Measurements from ENCODE around the gene ISL2. TPM values are rescaled to one million over a fixed set of nuclear protein-coding genes. Genes with fewer than 3 reads are reported as not detected.
A peak's percentile ranks its signal among the peaks of the same experiment; 100 is the strongest.
"Not testable (repeated sequence)": the region's sequence is repeated elsewhere in the genome, so short reads cannot be mapped to it uniquely, and the experiment has no call there.

Gene ISL2
- polyA plus RNA-seq, 3 donors from 2014 or later = not detected

DNA sequence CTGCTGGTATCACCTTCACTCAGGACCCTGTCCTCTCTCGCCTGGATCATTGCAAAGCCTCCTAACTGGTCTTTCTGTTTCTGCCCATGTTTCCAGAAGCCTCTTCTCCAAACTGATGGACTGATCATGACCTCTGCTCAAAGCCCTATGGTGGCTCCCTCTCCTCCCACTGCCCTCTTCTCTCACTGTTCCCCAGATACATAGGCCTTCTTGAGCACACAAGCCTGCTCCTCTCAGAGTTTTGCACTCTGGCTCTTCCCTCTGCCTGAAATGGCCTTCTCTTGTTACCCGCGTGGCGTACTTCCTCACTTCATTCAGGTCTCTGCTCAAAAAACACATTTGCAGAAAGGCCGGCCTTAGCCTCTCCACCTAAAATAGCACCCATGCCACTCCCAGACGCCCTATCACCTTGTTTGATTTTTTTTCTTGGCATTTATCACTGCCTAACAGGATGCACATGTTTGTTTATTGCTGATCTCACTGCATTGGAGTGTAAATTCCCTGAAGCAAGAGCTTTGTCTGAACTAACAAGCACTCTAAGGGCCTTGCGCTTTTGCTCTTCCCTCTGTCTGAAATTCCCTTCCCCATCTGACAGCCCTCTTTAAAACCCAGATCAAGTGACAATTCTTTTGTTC is 23.9 kb upstream of the ISL2 start:
- Mint-ChIP-seq H3K4me3 (peak overlapping the region; percentile 63 to 91 (median 89)), H3K9me3 (no peaks in the 10 kb centered on the region), H3K36me3 (no peaks in the 10 kb centered on the region), H3K4me1 (peaks cover 33 to 45% of the 10 kb centered on the region in 2 donors), H3K27ac (peak overlapping the region; percentile 1 to 88 (median 66)), H3K27me3 (ENCODE audit: low read depth in 3 of 3) (peaks cover 1 to 9% (median 4%) of the 10 kb centered on the region in 3 donors)
- DNase-seq = no peak

DNA sequence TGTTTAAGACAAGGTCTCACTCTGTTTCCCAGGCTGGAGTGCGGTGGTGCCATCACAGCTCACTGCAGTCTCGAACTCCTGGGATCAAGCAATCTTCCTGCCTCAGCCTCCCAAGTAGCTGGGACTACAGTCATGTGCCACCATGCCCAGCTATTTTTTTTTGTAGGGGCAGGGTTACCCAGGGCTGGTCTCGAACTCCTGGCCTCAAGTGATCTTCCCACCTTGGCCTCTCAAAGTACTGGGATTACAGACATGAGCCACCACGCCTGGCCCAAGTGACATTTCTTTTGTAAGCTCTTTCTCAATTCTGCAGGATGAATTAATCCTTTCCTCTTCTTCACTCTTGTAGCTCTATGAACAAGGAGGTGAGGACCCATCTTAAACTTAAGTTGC is 23.4 kb upstream of the ISL2 start:
- Mint-ChIP-seq H3K4me3 (peak overlapping the region in 4 of 5 donors; percentile 63 to 91 (median 89)), H3K27ac (peak overlapping the region in 3 of 6 donors; percentile 47 to 88 (median 63))
- H3K9me3 Mint-ChIP-seq = not testable (repeated sequence)

DNA sequence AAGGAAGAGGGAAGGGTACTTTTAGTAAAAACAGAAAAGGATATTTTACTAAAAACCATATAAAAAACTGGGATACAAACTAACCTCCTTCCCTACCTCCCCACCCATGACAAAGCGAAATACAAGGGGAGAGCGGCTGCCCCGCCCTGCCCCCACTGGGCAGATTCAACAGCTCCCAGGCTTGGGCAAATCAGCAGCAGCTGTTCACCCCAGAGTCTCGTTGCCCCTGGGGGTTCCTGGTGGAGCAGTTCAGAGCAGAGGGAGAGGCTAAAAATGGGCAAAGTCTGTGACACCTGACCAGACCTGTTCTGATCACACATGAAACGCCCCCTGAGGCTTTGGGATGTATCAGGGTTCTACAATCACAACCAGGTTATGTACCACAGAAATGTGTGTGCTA is 22.8 kb upstream of the ISL2 start:
- Mint-ChIP-seq H3K4me1 (peaks cover 26 to 36% of the 10 kb centered on the region in 2 donors), H3K27me3 (ENCODE audit: low read depth in 3 of 3) (peaks cover 1 to 9% (median 4%) of the 10 kb centered on the region in 3 donors), H3K27ac (no peak overlapping the region), H3K4me3 (peak overlapping the region in 1 of 5 donors; percentile 55), H3K36me3 (no peaks in the 10 kb centered on the region), H3K9me3 (no peaks in the 10 kb centered on the region)
- DNase-seq = no peak

More for the DNA sequence above, 23.4 kb upstream of the ISL2 start:
- not testable (repeated sequence) for DNase-seq; H3K36me3 Mint-ChIP-seq; H3K27me3 Mint-ChIP-seq (ENCODE audit: low read depth in 3 of 3)
- H3K4me1 Mint-ChIP-seq = peaks cover 32 to 42% of the 10 kb centered on the region in 2 donors

DNA sequence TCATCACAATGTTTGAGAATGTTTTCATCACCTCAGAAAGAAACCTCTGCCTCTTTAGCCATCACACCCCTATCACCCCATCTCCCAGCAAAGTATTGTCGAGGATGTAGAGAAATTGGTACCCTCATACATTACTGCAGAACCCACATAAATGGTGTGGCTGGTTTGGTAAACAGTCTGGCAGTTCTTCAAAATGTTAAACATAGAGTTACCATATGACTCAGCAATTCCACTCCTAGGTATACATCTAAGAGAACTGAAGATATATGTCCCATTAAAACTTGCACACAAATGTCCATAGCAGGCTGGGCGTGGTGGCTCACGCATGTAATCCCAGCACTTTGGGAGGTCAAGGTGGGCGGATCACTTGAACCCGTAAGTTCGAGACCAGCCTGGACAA is 16.6 kb upstream of the ISL2 start:
- Mint-ChIP-seq H3K27me3 (ENCODE audit: low read depth in 3 of 3) (peaks cover 4 to 30% (median 15%) of the 10 kb centered on the region in 3 donors), H3K4me1 (no peaks in the 10 kb centered on the region), H3K36me3 (no peaks in the 10 kb centered on the region), H3K9me3 (no peaks in the 10 kb centered on the region), H3K27ac (no peak overlapping the region), H3K4me3 (no peak overlapping the region)
- no peak for DNase-seq

DNA sequence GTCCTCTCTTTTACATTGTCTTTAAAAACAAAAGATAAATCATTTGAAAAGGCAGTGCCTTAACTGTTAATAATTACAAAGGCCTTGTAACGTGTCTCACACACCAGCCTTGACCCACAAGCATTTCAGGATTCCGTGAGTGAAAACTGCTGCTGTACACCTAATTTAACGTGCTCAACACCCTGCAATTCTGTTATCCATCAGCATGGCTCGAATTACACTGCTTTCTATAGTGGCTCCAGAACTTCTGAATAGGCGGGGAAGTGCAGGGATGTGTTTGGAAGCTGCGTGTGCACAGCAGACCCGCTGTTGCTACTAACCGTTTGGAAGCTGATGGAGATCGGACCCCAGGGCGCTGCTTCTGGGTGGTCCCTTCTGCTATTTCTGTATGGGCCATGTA is 15.4 kb upstream of the ISL2 start:
- Mint-ChIP-seq H3K9me3 (no peaks in the 10 kb centered on the region), H3K27me3 (ENCODE audit: low read depth in 3 of 3) (peaks cover 4 to 30% (median 15%) of the 10 kb centered on the region in 3 donors)

DNA sequence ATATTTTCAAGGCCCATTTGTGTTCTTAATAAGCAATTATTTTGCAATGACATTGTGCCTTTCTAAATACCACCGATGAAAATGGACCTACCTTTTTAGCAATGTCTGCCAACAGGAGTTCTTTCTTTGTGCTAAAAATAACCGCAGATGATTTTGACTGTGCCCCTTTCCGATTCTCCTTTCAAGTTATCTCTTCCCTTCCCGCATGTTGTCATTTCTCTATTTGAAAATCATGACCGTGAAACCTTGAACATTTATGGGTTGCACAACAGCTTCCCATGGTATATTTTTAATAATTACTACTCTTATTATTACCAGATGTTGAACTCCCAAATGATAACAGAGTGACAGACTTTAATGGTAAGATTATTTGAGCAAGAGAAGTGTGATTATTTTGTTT is 15.0 kb upstream of the ISL2 start:
- no peaks in the 10 kb centered on the region for H3K36me3 Mint-ChIP-seq

More for the DNA sequence above, 15.4 kb upstream of the ISL2 start:
- Mint-ChIP-seq H3K36me3 (no peaks in the 10 kb centered on the region), H3K27ac (no peak overlapping the region), H3K4me3 (no peak overlapping the region), H3K4me1 (no peaks in the 10 kb centered on the region)
- no peak for DNase-seq

DNA sequence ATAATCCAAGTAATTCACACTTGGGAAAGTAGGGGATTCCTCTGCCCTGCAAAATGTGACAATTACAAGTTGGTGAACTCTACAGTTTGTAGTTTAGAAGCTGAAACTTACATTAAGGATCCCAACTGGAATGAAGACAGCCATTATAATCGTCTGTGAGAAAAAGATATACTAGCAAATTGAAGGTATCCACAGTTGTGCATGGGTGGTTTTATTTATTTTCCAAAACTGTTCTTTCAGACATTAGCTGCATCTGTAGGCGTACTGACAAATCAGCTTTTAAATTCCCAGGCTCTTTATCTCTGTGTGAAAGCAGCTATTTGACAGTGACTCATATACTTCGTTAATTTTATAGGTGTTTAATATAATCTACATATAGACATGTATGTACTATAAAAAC is 12.5 kb upstream of the ISL2 start:
- no peak overlapping the region for H3K27ac Mint-ChIP-seq
- DNase-seq = no peak
- no peaks in the 10 kb centered on the region for H3K36me3 Mint-ChIP-seq
- H3K4me1 Mint-ChIP-seq = no peaks in the 10 kb centered on the region
- peaks cover 7 to 34% (median 18%) of the 10 kb centered on the region in 3 donors for H3K27me3 Mint-ChIP-seq (ENCODE audit: low read depth in 3 of 3)
- no peaks in the 10 kb centered on the region for H3K9me3 Mint-ChIP-seq
- H3K4me3 Mint-ChIP-seq = no peak overlapping the region

More for the DNA sequence above, 15.0 kb upstream of the ISL2 start:
- H3K27me3 Mint-ChIP-seq (ENCODE audit: low read depth in 3 of 3) = peaks cover 5 to 30% (median 15%) of the 10 kb centered on the region in 3 donors
- no peak for DNase-seq
- no peaks in the 10 kb centered on the region for H3K4me1 Mint-ChIP-seq
- no peak overlapping the region for H3K27ac Mint-ChIP-seq
- no peak overlapping the region for H3K4me3 Mint-ChIP-seq
- H3K9me3 Mint-ChIP-seq = no peaks in the 10 kb centered on the region

DNA sequence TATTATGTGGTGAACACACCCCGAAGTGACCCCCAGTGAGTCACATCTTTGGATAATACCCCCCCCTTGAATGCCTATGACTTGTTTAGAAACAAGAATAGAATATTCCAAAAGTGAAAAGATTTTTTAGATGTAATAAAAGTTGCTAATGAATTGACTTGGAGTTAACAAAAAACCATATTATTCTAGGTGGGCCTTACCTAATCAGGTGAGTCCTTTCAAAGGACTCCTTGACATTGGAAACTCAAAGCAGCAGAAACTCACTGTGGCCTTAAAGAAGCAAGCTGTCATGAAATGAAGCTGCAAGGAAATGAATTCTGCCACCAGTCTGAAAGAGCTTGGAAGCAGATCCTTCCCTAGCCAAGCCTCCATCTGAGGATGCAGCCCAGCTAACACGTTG is 10.9 kb upstream of the ISL2 start:
- peaks cover 3 to 32% (median 16%) of the 10 kb centered on the region in 3 donors for H3K27me3 Mint-ChIP-seq (ENCODE audit: low read depth in 3 of 3)
- no peaks in the 10 kb centered on the region for H3K4me1 Mint-ChIP-seq
- H3K36me3 Mint-ChIP-seq = no peaks in the 10 kb centered on the region

DNA sequence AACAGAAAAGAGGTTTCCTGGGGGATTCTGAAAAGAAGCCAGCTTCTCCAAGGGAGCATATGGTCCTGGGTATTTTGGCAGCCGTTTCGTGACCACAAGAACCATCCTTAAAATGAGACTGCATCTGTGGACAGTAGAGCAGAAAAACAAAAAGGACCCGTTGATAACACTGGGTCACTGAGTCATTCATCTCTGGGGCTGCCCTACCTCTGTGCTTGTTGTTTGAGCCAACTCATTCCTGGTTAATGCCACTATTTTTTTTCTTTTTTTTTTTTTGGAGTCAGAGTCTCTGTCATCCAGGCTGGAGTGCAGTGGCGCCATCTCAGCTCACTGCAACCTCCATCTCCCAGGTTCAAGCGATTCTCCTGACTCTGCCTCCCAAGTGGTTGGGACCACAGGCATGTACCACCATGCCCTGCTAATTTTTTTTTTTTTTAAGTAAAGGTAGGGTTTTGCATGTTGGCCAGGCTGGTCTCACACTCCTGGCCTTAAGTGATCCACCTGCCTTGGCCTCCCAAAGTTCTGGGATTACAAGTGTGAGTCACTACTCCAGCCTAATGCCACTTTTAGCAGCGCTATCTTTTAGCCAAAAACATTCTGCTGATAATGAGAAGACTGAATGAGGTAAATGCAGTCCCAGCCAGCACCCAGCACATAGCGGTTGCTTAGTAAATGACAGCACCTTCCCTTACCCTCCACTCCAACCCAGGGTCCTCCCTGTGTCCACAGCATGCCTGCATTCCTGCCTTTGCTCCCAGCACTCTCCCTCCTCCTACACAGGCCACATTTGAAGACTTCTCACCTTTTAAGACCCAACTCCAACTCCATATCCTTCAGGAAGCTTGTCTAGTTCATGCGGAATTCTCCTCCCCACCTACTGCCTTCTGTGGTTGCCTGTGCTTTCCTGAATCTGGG is 9.1 kb upstream of the ISL2 start:
- Mint-ChIP-seq H3K36me3 (no peaks in the 10 kb centered on the region), H3K9me3 (peaks cover 0 to 1% (median 0%) of the 10 kb centered on the region in 6 donors)

More for the DNA sequence above, 10.9 kb upstream of the ISL2 start:
- H3K4me3 Mint-ChIP-seq = no peak overlapping the region
- peaks cover 0 to 1% (median 0%) of the 10 kb centered on the region in 6 donors for H3K9me3 Mint-ChIP-seq
- no peak for DNase-seq
- no peak overlapping the region for H3K27ac Mint-ChIP-seq

DNA sequence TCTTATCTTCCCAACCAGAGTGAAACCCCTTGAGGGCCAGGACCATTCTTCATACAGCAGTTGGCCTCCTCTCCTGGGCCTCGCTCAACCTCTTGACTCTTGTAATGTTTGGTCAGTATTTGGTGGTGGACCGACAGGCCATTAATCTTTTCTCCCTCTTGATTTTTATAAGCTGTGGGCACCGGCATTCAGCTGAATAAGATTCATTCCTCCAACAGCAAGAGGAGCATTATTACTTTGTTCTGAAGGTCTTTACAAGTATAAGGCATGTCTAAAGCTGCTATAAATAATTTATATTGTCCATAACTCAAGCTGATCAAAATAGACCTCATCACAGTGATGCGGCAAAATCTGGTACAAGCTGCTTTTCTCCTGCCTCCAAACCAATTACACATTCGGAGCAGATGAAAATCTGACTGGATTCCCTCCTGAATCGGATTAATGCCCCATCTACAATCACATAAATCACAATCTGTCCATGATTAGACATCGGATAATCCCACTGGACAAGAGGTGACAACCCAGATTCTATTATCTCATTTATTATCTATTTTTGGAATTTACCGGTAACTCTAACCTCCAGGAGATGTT is 8.4 kb upstream of the ISL2 start:
- Mint-ChIP-seq H3K27me3 (ENCODE audit: low read depth in 3 of 3) (peaks cover 10 to 18% (median 17%) of the 10 kb centered on the region in 3 donors), H3K4me3 (no peak overlapping the region), H3K9me3 (peaks cover 0 to 1% (median 0%) of the 10 kb centered on the region in 6 donors), H3K36me3 (no peaks in the 10 kb centered on the region), H3K4me1 (no peaks in the 10 kb centered on the region), H3K27ac (no peak overlapping the region)
- no peak for DNase-seq

More for the DNA sequence above, 9.1 kb upstream of the ISL2 start:
- H3K4me3 Mint-ChIP-seq = no peak overlapping the region
- H3K27me3 Mint-ChIP-seq (ENCODE audit: low read depth in 3 of 3) = peaks cover 6 to 23% (median 16%) of the 10 kb centered on the region in 3 donors
- H3K4me1 Mint-ChIP-seq = no peaks in the 10 kb centered on the region
- no peak for DNase-seq
- no peak overlapping the region for H3K27ac Mint-ChIP-seq

DNA sequence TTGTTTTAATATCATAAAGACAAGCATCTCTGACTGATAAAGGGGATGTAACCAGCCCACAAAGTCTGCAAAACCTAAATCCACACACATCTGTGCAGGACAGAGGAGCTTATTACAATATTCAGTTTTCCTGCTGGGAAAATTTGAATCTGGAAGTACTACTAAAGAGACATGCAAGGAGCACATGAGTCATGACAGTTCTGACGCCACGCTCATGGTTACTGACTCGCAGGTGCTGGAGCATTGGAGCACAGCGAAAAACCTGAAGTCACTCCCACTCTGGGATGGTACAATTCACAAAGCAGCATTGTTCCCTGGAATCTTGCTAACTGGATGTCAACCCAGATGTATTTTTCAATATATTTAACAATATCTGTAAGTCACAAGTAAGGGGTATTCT is 7.6 kb upstream of the ISL2 start:
- no peak for DNase-seq
- H3K36me3 Mint-ChIP-seq = no peaks in the 10 kb centered on the region
- H3K27me3 Mint-ChIP-seq (ENCODE audit: low read depth in 3 of 3) = peaks cover 11 to 18% (median 18%) of the 10 kb centered on the region in 3 donors
- no peak overlapping the region for H3K4me3 Mint-ChIP-seq
- no peak overlapping the region for H3K27ac Mint-ChIP-seq
- H3K4me1 Mint-ChIP-seq = no peaks in the 10 kb centered on the region
- H3K9me3 Mint-ChIP-seq = peaks cover 0 to 1% (median 0%) of the 10 kb centered on the region in 6 donors

DNA sequence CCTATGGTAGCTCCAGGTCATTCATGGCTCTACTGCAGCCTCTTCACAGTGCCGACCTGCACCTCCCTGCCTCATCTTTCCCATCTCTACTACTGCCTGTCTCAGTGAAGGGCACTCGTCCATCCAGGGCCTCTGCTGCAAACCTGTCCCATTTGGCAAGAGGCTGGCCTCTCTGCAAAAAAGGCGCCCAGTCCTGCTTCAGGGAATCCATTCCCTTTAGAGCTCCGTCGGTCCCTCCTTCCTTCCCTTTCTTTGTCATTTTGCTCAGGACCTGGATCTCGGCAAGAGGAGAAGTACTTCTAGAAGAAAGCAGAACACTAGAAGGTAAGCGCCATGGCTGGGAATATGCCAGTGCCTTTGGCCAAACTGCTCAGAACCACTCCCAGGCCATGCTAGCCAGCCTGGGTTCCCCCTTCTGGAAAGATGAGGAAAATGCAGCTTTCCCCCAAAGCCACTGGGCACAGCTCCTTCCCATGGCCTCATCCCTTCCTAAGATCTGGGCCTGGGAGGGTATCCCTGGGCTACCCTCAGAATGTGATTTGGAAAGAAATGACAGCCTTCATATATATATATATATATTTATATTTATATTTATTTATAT is 6.4 kb upstream of the ISL2 start:
- no peak for DNase-seq
- peaks cover 17 to 29% (median 21%) of the 10 kb centered on the region in 3 donors for H3K27me3 Mint-ChIP-seq (ENCODE audit: low read depth in 3 of 3)
- peaks cover 0 to 1% (median 0%) of the 10 kb centered on the region in 6 donors for H3K9me3 Mint-ChIP-seq
- peaks cover 3 to 5% of the 10 kb centered on the region in 2 donors for H3K4me1 Mint-ChIP-seq
- H3K4me3 Mint-ChIP-seq = no peak overlapping the region
- no peaks in the 10 kb centered on the region for H3K36me3 Mint-ChIP-seq
- H3K27ac Mint-ChIP-seq = no peak overlapping the region

DNA sequence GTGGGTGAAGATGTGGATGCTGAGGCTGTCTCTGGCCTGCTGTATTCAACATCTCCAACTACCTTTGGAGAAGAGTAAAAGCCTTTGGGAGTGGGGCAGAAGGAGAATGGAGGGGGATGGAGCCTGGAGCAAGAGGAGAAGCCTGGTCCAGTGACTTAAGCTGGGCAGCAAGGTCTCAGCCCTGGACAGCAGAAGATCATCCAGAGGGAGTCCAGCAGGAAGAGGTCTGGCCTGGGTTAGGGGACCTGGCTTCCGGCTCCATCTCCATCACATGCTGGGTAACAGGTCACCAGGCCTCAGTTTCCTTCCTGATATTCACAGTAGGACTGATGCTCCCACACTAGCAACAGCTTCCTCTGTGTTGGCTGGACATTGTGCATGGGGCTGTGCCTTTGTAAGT is 3.8 kb upstream of the ISL2 start:
- Mint-ChIP-seq H3K9me3 (peaks cover 0 to 8% (median 0%) of the 10 kb centered on the region in 6 donors), H3K4me1 (peaks cover 28 to 29% of the 10 kb centered on the region in 2 donors), H3K27ac (peak overlapping the region in 1 of 6 donors; percentile 63), H3K36me3 (peaks cover 0 to 4% (median 0%) of the 10 kb centered on the region in 3 donors), H3K27me3 (ENCODE audit: low read depth in 3 of 3) (peaks cover 35 to 43% (median 38%) of the 10 kb centered on the region in 3 donors), H3K4me3 (no peak overlapping the region)
- DNase-seq = no peak
